Activated CD4-positive, alpha-beta T cell treated with anti-CD3 and anti-CD28 coated beads, Interleukin-2, amount 10 ng/mL, durations not matched to agents 24 days and 14 days (primary cell): ENCODE data around the gene GMDS. TPM values are rescaled to one million over a fixed set of nuclear protein-coding genes. Genes with fewer than 3 reads are reported as not detected.

Experiments
- DNase-seq: peaks from one replicate; pipeline ENCODE4 v3.0.0; 2022
- H3K27ac Mint-ChIP-seq: one replicate; pipeline ENCODE4 v1.8.0; 2022; ENCODE audit warnings: mild to moderate bottlenecking, mixed read lengths
- H3K27me3 Mint-ChIP-seq: one replicate; pipeline ENCODE4 v1.8.0; 2022; ENCODE audit warnings: mixed read lengths
- H3K36me3 Mint-ChIP-seq: one replicate; pipeline ENCODE4 v1.8.0; 2022; ENCODE audit warnings: low read depth, mild to moderate bottlenecking, mixed read lengths
- H3K4me1 Mint-ChIP-seq: one replicate; pipeline ENCODE4 v1.8.0; 2021; ENCODE audit warnings: mixed read lengths
- H3K4me3 Mint-ChIP-seq: one replicate; pipeline ENCODE4 v1.8.0; 2022; ENCODE audit warnings: mild to moderate bottlenecking, moderate library complexity, mixed read lengths
- H3K9me3 Mint-ChIP-seq: one replicate; pipeline ENCODE4 v1.8.0; 2021; ENCODE audit warnings: mixed read lengths
- intact Hi-C: fragments of 100-400 bp; cut with micrococcal nuclease; formaldehyde crosslinking; loops from one replicate; pipeline ENCODE4 v1.15.1; 2023
- total RNA-seq: library from RNA; stranded (reverse); gene quantifications from 2 replicates; pipeline ENCODE4 v1.2.3, GENCODE V29; 2022

GMDS gene
- total RNA-seq, 1 donor from 2014 or later = 47.4 TPM

DNA sequence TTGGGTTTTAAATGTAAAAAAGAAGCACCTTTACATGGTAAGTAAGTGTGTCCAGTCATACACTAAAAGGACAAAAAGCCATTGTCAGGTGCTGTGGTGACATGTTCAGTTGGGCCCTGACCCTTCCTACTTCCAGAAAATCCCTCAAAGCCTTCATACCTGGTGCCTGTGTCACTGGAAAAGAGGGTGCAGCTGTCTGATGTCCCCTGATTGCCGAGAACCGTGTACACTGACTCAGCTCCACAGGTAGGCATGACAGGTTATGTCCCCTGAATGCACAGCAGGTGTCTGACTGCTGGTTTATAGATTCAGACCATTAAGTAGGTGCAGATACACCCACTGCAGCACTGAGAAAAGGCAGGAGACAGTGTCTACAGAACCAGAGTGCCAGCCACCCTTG lies 536.6 kb downstream of the GMDS start:
- Mint-ChIP-seq H3K4me3 (no peak overlapping the region), H3K4me1 (no peaks in the 10 kb centered on the region), H3K27me3 (no peaks in the 10 kb centered on the region), H3K36me3 (no peaks in the 10 kb centered on the region), H3K27ac (no peak overlapping the region), H3K9me3 (no peaks in the 10 kb centered on the region)
- intact Hi-C loops = no loop called here
- no peak for DNase-seq

DNA sequence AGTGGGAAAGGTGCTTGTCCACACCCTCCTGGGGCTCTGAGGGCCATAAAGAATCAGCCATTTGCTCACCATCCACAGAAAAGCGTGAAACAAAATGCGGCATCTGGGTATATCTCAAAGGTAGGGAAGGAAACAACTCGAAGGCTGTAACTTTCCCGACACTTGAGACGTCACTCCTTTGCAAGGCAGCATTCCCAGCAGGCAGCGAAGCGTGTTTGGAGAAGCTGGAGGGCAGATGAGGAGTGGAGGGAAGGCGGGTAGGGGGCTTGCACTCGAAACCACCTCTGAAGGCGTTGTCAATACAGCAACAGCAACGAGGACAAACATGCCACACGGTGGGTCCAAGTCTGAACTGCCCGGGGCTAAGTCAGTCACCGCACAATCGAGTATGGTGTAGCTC lies 537.3 kb downstream of the GMDS start:
- Mint-ChIP-seq H3K9me3 (no peaks in the 10 kb centered on the region), H3K36me3 (no peaks in the 10 kb centered on the region)
- intact Hi-C loops = no loop called here

DNA sequence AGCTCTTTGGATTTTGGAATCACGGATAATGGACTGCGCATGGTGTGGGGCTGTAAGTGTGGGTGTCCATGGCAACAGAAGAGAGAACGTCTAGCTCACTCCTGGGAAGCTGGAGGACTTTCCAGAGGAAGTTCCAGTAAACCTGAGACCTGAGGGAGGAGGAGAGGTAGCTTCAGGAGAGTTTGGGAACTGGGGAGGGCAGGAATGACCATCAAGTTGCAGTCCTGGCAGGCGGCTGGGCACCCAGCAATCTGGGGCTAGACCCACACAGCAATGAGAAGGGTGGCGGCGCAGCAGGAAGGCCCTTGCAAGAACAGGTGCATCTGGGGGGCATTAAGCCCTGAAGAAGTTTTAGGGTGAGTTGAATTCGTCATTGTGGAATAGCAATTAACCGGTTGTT lies 539.8 kb downstream of the GMDS start:
- intact Hi-C loops = no loop called here
- Mint-ChIP-seq H3K27me3 (no peaks in the 10 kb centered on the region), H3K36me3 (no peaks in the 10 kb centered on the region), H3K4me3 (no peak overlapping the region), H3K4me1 (no peaks in the 10 kb centered on the region), H3K9me3 (no peaks in the 10 kb centered on the region), H3K27ac (no peak overlapping the region)
- DNase-seq = no peak

More for the DNA sequence above, 537.3 kb downstream of the GMDS start:
- Mint-ChIP-seq H3K4me1 (no peaks in the 10 kb centered on the region), H3K27ac (no peak overlapping the region), H3K4me3 (no peak overlapping the region), H3K27me3 (no peaks in the 10 kb centered on the region)
- no peak for DNase-seq

DNA sequence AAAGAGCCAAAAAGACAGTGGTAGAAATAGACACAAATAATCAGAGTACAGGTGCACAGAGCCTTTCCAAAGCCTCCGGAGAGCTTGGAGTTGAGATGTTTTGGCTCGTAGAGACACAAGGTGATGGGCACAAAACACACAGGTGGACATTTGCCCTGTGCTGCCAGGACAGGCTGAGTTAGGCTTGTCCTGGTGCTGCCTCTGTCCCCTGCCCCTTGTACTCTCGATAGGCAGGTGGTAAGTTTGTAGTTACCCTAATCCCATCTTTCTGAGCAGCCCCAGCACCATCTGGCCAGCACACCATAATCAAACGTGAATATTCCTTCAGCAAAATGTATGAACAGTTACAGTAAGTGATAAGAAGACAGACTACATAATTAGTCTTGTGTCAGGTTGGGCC lies 540.2 kb downstream of the GMDS start:
- Mint-ChIP-seq H3K36me3 (no peaks in the 10 kb centered on the region), H3K9me3 (no peaks in the 10 kb centered on the region), H3K4me1 (no peaks in the 10 kb centered on the region), H3K27ac (no peak overlapping the region), H3K27me3 (no peaks in the 10 kb centered on the region), H3K4me3 (no peak overlapping the region)
- intact Hi-C loops = no loop called here
- no peak for DNase-seq

DNA sequence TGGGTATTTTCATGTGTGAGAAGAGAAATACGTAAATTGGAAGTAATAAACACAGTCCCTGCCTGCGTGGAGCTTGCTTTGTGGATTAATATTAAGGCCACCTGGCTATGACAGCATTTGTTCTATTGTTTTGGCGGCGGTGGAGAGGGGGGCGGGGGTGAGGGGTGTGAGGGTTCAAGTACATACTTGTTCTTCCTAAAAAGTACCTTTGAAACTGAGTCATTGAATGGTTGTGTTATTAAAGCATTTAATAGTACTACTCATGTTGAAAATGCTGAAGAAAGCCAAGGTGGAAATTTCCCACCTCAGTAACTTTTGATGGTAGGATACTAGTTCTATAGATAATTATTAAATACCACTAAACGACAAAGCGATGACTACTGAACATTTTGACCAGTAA lies 540.7 kb downstream of the GMDS start:
- no peaks in the 10 kb centered on the region for H3K4me1 Mint-ChIP-seq
- intact Hi-C loops = no loop called here
- no peak for DNase-seq
- no peak overlapping the region for H3K4me3 Mint-ChIP-seq
- no peaks in the 10 kb centered on the region for H3K36me3 Mint-ChIP-seq
- no peaks in the 10 kb centered on the region for H3K9me3 Mint-ChIP-seq
- no peaks in the 10 kb centered on the region for H3K27me3 Mint-ChIP-seq
- no peak overlapping the region for H3K27ac Mint-ChIP-seq

DNA sequence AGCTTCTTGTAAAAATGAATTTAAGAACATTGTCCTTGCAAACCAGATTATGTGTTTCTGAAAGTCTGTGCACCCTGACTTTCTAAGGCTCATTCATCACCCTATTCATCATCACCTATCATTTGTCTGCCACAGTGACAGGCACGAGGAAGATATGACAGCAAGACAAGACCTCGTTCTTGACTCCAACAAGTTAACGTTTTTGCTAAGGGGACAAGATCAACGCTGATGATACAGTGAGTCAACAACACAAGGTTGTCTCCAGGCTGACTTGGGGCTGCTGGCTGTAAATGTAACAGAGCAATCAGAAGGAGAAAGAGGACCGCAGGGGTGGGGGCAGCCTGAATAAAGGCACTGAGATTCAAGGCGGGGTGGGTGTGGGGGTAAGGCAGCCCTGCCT lies 541.5 kb downstream of the GMDS start:
- Mint-ChIP-seq H3K4me3 (no peak overlapping the region), H3K36me3 (no peaks in the 10 kb centered on the region), H3K27me3 (no peaks in the 10 kb centered on the region), H3K9me3 (no peaks in the 10 kb centered on the region), H3K4me1 (peaks cover under 1% of the 10 kb centered on the region), H3K27ac (no peak overlapping the region)
- intact Hi-C loops = no loop called here
- DNase-seq = no peak

DNA sequence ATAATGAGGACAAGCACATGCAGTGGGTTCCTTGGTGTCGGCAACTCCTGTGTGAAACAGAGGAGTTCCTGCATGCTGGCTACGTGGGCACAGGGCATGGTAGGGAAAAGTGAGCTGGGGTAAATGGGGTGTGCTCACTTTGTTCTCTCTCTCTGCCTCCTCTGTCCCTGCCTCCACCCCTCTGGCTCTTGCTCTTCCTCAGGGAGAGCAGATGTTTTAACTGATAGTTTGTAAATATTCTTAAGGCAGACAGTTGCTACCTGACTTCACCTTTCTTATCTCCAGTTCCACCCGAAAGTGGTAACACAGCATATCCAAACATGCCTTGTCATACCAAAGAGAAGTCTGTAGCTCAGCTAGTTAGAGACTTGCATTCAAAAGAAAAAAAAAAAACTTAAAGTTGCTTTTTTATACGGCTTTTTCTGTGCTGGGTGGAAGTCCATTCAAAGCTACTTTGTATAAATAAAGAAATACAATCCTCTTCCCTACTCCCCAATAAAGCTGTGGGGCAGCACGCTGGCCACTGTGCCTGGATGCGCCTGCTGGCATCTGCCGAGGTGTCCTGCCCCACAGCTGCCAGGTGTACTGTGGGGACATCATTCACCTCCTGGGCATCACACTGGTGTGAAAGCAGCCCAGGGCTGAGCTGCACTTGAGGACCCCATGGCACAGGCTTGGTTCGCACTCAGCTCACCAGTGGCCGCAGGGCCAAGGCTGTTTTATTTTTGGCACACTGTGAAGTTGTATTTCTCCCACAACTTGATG lies 542.1 kb downstream of the GMDS start:
- Mint-ChIP-seq H3K36me3 (no peaks in the 10 kb centered on the region), H3K27me3 (no peaks in the 10 kb centered on the region), H3K9me3 (no peaks in the 10 kb centered on the region), H3K4me3 (no peak overlapping the region), H3K4me1 (peaks cover 2% of the 10 kb centered on the region), H3K27ac (no peak overlapping the region)
- intact Hi-C loops = no loop called here
- DNase-seq = no peak

DNA sequence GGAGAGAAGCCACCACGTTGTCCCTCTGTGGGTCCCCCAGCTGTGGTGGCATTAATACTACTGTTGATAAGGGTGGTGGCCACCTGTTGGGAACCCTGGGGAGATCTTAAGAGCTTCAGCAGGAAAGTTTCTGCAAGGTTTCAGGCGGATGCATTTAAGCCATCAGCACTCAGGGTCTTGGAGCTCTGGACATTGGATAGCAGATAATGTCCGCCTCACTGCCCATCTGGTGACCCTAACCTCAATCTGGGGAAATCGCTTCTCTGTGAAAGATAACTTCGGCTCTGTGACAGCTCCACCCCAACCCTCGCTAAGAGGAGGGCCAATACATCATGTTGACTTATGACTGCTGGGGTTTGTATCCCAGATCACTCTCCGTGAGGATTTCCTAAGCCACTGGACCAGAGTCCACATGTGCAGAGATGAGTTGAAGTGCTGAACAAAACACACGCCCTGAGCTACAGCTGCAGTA lies 542.8 kb downstream of the GMDS start:
- Mint-ChIP-seq H3K4me1 (peaks cover 2% of the 10 kb centered on the region), H3K9me3 (no peaks in the 10 kb centered on the region), H3K36me3 (no peaks in the 10 kb centered on the region), H3K4me3 (no peak overlapping the region), H3K27ac (no peak overlapping the region), H3K27me3 (no peaks in the 10 kb centered on the region)
- no peak for DNase-seq
- intact Hi-C loops = no loop called here

DNA sequence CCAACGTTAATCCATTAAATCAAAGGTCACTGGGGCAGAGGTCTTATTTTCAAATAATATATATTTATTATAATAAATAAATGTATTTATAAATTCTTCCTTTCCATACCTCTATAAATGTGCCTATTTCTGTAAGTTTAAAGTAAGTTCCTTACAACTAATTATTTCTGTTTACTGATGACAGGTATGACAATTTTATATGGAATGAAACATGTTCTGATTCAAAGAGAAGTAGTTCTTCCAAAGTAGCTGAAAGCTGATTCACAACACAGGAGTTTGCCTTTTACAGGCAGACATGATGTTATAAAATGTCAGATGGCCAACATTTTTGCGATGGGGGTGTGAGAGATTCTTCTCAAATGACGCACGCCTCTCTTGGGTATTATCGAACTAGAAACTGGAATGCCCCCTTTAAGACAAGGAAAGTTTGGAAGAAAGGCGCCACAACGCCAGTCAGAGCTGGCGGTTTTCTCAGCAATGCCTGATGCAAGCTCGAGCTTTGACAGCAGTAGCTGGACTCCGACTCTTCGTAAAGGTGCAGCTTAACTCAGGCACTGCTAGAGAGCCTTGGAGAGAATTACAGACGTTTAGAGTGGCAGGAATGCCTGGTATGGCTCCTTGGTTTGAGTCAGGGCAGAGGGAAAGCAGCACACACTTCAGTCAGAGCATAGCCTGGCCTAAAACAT lies 543.6 kb downstream of the GMDS start:
- no peaks in the 10 kb centered on the region for H3K27me3 Mint-ChIP-seq
- no peak overlapping the region for H3K4me3 Mint-ChIP-seq
- no peak for DNase-seq
- H3K36me3 Mint-ChIP-seq = no peaks in the 10 kb centered on the region
- H3K9me3 Mint-ChIP-seq = no peaks in the 10 kb centered on the region
- intact Hi-C loops = no loop called here
- peaks cover 2% of the 10 kb centered on the region for H3K4me1 Mint-ChIP-seq
- H3K27ac Mint-ChIP-seq = no peak overlapping the region

DNA sequence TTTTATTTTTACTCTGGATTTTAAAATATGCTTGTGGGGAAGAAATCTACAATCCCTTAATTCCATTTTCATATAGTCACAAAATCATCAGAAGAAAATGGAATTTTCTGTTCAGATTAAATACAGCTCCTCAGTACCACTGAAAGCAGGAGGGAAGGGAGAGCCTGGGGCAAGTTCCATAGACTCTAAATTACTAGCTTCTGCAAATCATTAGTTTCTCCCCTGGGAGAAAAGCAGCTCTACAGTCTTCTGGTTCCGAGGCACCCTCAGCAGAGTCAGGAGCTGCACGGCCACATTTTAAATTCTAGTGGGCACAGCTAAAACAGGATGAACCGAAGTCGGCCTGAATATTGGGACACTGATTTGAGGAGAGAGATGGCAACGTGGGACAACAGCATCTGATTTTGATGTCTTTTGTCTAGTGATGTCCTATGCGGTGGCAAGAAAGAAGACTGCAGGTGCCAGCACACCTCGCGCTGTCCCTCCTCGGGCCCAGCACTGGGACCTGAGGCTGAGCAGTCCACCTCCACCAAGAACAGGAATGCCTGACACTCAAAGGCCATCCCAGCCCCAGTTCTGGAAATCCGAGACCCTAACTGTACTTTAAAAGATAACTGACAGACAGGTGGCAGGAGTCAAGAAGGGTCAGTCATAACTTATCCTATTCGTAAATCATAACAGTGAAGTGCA lies 545.0 kb downstream of the GMDS start:
- intact Hi-C loops = no loop called here
- Mint-ChIP-seq H3K4me3 (no peak overlapping the region), H3K4me1 (peaks cover 2% of the 10 kb centered on the region), H3K9me3 (no peaks in the 10 kb centered on the region), H3K27me3 (no peaks in the 10 kb centered on the region), H3K36me3 (no peaks in the 10 kb centered on the region), H3K27ac (no peak overlapping the region)
- no peak for DNase-seq

DNA sequence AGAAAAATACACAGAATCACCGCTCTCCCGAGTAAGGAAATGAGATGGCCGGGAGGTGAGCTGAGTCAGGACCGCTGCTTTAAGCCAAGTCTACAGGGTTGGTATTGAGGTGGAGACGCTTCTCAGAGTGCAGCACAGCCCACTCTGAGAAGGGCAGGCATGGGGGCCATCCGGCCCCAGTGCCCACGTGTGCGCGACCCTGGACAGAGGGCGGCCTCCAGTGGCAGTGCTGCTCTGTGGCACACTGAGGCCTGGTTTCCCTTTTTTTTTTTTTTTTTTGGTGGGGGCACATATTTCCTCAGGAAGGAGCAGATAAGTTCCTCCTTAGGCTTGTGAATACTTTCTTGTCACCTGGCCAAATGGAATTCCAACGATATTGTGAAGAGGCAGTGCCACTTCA lies 546.9 kb downstream of the GMDS start:
- Mint-ChIP-seq H3K4me1 (peaks cover 2% of the 10 kb centered on the region), H3K4me3 (no peak overlapping the region), H3K9me3 (no peaks in the 10 kb centered on the region), H3K36me3 (no peaks in the 10 kb centered on the region), H3K27ac (no peak overlapping the region), H3K27me3 (no peaks in the 10 kb centered on the region)
- intact Hi-C loops = no loop called here
- DNase-seq = no peak

DNA sequence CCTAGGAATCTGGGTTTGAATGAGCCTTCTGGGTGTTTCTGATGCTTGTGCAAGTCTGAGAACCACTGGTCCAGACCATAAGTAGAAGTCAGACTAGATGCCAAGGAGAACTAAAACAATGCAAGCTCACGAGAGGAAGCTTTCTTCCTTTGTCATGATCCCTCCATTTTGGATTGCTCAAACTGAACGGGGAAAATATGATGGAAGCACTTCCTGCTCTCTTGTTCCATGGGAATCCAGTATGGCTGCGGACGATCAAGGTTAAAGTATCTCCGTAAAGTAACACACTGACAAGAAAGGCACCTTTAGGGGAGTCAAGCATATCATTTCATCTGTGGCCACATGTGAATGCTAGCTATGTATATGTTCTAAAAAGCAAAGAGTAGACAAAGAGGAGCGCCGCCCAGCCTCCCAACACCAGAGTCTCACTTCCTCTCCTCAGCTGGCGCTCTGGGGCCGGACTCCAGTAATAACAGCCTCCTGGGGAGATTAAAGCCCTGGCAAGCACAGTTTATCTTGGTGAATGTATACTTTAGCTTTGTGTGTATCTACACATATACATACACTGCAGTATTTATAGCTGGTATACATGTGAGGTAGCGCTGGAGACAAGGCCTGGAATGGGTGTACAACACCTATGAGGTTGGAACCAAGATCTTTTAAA lies 547.6 kb downstream of the GMDS start:
- H3K4me3 Mint-ChIP-seq = no peak overlapping the region
- H3K9me3 Mint-ChIP-seq = no peaks in the 10 kb centered on the region
- intact Hi-C loops = no loop called here
- H3K27ac Mint-ChIP-seq = no peak overlapping the region
- no peaks in the 10 kb centered on the region for H3K27me3 Mint-ChIP-seq
- DNase-seq = no peak
- H3K36me3 Mint-ChIP-seq = no peaks in the 10 kb centered on the region
- H3K4me1 Mint-ChIP-seq = peaks cover 2% of the 10 kb centered on the region

DNA sequence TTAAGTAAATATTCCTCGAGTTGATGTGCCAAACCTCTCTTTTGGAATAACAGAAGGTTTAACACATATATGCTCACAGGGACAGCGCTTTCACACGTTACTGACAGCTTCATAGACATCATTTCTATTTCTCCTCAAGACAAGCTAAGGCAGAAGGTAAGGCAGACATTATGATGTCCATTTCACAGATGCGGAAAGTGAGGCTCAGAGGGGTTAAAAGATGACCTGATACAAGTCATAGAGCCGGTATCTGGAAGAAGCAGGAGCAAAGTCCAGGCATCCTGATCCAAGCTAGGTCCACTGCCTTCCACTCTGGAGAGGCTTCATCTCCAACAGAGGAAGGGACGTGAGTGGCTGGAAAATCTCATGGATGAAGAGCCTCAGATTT lies 548.9 kb downstream of the GMDS start:
- H3K4me1 Mint-ChIP-seq = peaks cover 2% of the 10 kb centered on the region
- H3K27ac Mint-ChIP-seq = no peak overlapping the region
- no peaks in the 10 kb centered on the region for H3K36me3 Mint-ChIP-seq
- H3K9me3 Mint-ChIP-seq = no peaks in the 10 kb centered on the region
- no peak overlapping the region for H3K4me3 Mint-ChIP-seq
- DNase-seq = no peak
- H3K27me3 Mint-ChIP-seq = no peaks in the 10 kb centered on the region
- intact Hi-C loops = no loop called here
